ENCODE measurements around the gene PKDCC.

PKDCC gene

DNA sequence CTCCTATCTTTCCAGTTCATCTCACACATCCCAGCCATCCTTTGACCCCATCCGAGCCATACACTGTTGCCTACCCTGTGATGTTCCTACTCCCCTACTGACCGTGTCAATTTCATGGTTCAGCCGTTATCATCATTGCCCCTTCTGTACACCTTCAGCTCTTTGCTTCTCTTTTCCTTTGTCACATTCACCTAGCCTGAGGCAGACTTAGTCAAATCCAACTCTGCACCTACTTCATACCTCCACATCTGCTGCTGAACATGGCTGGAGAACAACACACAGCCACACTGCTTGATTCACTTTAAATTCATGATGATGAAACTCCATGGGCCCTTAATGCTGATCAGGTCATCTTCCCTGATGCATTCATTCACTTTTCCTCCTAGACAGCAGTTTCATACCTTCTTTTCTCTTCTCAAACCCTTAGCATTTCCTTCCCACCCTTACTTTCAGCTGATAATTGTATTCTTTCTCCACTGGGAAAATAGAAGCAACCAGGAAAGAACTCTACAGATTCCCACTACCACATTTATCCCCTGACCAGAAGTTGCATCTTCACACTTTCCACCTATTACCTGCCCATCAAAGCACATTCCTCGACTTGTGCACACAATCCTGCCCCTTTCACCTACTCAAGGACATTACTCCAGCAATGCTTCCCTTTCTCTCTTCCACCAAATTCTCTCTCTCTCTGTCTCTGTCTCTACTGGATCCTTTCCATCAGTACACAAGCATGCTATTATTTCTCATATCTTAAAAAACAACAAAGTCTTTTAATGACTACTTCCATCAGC, 59.6 kb downstream of the PKDCC start:
- no peak for DNase-seq (ENCODE audit: low read depth, low spot score)
